ENCODE data around the gene SRSF9. TPM values are rescaled to one million over a fixed set of nuclear protein-coding genes. Genes with fewer than 3 reads are reported as not detected.
A peak's percentile ranks its signal among the peaks of the same experiment; 100 is the strongest.

SRSF9 gene
- total RNA-seq, 1 experiment from 2014 or later: 284 TPM

DNA sequence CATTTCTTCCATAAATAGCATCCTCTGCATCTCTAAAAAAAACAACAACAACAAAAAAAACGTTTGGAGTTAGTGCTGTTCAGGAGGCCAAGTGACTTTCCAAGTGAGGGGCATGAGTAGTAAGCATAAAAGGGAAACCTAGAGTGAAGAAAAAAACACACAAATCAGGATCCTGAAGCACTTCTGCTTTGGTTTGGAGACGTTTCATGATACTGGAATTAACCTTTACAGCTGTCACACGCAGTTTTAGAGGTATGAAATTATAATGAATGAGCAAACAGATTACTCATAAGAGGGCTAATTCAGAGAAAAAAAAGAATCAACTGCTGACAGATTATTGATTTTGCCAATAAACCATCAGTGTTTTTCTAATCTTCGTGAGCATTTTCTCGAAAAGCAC lies 3.8 kb downstream of the SRSF9 start:
- CTCF ChIA-PET: no interaction called here
- no peak overlapping the region for H3K27ac Mint-ChIP-seq (ENCODE audit: unreplicated experiment)
- peaks cover 92% of the 10 kb centered on the region for H3K36me3 Mint-ChIP-seq (ENCODE audit: insufficient read depth, unreplicated experiment)
- H3K9me3 Mint-ChIP-seq (ENCODE audit: low read depth, unreplicated experiment): no peaks in the 10 kb centered on the region
- no peaks in the 10 kb centered on the region for H3K27me3 Mint-ChIP-seq (ENCODE audit: unreplicated experiment)
- no peak for DNase-seq
- H3K4me1 Mint-ChIP-seq (ENCODE audit: low read depth, unreplicated experiment): peaks cover 34% of the 10 kb centered on the region
- TF ChIP-seq, protein P1, sequence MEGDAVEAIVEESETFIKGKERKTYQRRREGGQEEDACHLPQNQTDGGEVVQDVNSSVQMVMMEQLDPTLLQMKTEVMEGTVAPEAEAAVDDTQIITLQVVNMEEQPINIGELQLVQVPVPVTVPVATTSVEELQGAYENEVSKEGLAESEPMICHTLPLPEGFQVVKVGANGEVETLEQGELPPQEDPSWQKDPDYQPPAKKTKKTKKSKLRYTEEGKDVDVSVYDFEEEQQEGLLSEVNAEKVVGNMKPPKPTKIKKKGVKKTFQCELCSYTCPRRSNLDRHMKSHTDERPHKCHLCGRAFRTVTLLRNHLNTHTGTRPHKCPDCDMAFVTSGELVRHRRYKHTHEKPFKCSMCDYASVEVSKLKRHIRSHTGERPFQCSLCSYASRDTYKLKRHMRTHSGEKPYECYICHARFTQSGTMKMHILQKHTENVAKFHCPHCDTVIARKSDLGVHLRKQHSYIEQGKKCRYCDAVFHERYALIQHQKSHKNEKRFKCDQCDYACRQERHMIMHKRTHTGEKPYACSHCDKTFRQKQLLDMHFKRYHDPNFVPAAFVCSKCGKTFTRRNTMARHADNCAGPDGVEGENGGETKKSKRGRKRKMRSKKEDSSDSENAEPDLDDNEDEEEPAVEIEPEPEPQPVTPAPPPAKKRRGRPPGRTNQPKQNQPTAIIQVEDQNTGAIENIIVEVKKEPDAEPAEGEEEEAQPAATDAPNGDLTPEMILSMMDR (IDR thresholded peaks at IDR 0.05; ENCODE audit: unreplicated experiment): no peak
- intact Hi-C loops (cut with micrococcal nuclease; ENCODE audit: unreplicated experiment): no loop called here
- no peak overlapping the region for H3K4me3 Mint-ChIP-seq (ENCODE audit: low read depth, unreplicated experiment)
- BruUV-seq (replicated peaks): no TSS peak

DNA sequence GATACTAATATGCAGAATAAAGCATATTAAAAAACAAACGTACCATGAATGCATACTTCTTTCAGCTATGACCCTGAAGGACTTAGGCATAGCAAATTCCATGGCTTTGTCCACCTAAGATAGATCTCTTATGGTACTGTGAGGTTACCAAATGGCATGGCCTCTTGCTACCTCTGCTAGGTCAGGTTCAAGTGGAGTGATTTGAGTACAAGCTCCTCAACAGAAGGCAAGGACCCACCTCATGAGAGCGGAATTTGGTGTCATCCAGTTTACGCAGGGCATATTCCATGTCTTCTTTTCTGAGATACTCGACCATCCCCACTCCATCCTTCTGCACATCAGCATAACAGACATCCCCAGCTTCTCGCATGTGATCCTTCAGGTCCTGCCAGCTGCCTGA lies 5.8 kb downstream of the SRSF9 start:
- BruUV-seq (replicated peaks): no TSS peak
- TF ChIP-seq, protein P1 (IDR thresholded peaks at IDR 0.05; ENCODE audit: unreplicated experiment): no peak
- intact Hi-C loops (cut with micrococcal nuclease; ENCODE audit: unreplicated experiment): no loop called here
- Mint-ChIP-seq H3K27me3 (ENCODE audit: unreplicated experiment) (no peaks in the 10 kb centered on the region), H3K9me3 (ENCODE audit: low read depth, unreplicated experiment) (no peaks in the 10 kb centered on the region), H3K4me1 (ENCODE audit: low read depth, unreplicated experiment) (peaks cover 34% of the 10 kb centered on the region), H3K36me3 (ENCODE audit: insufficient read depth, unreplicated experiment) (peaks cover 98% of the 10 kb centered on the region), H3K27ac (ENCODE audit: unreplicated experiment) (no peak overlapping the region), H3K4me3 (ENCODE audit: low read depth, unreplicated experiment) (no peak overlapping the region)
- no peak for DNase-seq
- CTCF ChIA-PET: no interaction called here

DNA sequence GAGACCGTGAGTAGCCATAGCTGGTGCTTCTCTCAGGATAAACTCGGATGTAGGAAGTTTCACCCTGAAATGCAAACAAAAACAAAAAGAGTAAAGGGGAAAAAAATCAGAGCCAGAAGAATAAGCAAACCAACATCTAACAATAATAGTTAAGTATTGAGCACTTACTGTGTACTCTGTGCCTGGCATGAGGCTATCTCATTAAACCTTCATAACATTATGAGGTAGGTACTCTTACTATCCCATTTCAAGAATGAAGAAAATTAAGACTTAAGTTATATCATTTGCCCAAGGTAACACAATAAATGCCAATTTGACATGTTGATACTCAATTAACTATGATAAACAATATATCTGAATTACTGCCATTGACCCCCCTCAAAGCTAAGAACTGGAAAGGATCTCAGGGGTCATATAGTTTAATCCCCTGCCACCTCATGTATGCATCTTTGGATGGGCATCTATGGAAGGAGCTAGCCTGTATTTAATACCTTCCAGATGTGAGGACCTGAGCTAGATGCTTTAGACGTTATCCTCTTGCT lies 7.4 kb downstream of the SRSF9 start:
- no TSS peak for BruUV-seq (replicated peaks)
- DNase-seq: no peak
- Mint-ChIP-seq H3K9me3 (ENCODE audit: low read depth, unreplicated experiment) (no peaks in the 10 kb centered on the region), H3K4me3 (ENCODE audit: low read depth, unreplicated experiment) (no peak overlapping the region), H3K27me3 (ENCODE audit: unreplicated experiment) (no peaks in the 10 kb centered on the region), H3K36me3 (ENCODE audit: insufficient read depth, unreplicated experiment) (peaks cover 98% of the 10 kb centered on the region), H3K27ac (ENCODE audit: unreplicated experiment) (no peak overlapping the region), H3K4me1 (ENCODE audit: low read depth, unreplicated experiment) (peaks cover 27% of the 10 kb centered on the region)
- CTCF ChIA-PET: no interaction called here
- TF ChIP-seq, protein P1 (IDR thresholded peaks at IDR 0.05; ENCODE audit: unreplicated experiment): no peak
- intact Hi-C loops (cut with micrococcal nuclease; ENCODE audit: unreplicated experiment): no loop called here

DNA sequence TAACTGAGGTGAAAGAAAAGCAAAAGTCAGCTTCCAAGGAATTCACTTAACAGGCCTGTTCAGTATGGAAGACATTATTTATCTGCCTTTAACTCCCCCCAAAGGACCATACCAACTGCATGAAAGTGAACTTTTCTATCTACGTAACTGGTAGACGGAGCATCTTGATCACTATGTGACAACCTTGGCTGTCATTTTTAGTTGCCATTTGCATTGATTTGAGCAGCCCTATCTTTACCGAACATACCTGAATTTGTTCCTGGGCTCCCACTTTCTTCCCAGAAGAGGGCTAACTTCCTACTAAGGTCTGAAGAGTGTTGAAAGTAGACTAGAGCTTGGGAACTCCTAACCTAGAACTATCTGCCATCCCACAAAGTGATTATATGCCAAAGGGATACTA lies 9.4 kb downstream of the SRSF9 start:
- H3K27ac Mint-ChIP-seq (ENCODE audit: unreplicated experiment): no peak overlapping the region
- TSS peak; percentile 16 for BruUV-seq (replicated peaks)
- no peak for DNase-seq
- no peak overlapping the region for H3K4me3 Mint-ChIP-seq (ENCODE audit: low read depth, unreplicated experiment)
- H3K4me1 Mint-ChIP-seq (ENCODE audit: low read depth, unreplicated experiment): peaks cover 7% of the 10 kb centered on the region
- peaks cover 98% of the 10 kb centered on the region for H3K36me3 Mint-ChIP-seq (ENCODE audit: insufficient read depth, unreplicated experiment)
- no peaks in the 10 kb centered on the region for H3K27me3 Mint-ChIP-seq (ENCODE audit: unreplicated experiment)
- no peaks in the 10 kb centered on the region for H3K9me3 Mint-ChIP-seq (ENCODE audit: low read depth, unreplicated experiment)
- TF ChIP-seq, protein P1 (IDR thresholded peaks at IDR 0.05; ENCODE audit: unreplicated experiment): no peak
- intact Hi-C loops (cut with micrococcal nuclease; ENCODE audit: unreplicated experiment): no loop called here
- CTCF ChIA-PET: interaction anchor here (1.2 kb wide), 1 partner anchor 9 kb away, joined by 3 read pairs; no protein-coding TSS in a partner anchor

Measured in Calu3 (cell line).